Tibial nerve (tissue), 4 donors: ENCODE data around the gene ZNF728. TPM values are rescaled to one million over a fixed set of nuclear protein-coding genes. Genes with fewer than 3 reads are reported as not detected.

Experiments used
- small RNA-seq: library from RNA; depleted of rRNA; stranded (forward); fragments of <200 nt; gene quantifications from one replicate; pipeline ENCODE3, GENCODE V24; 2016
- total RNA-seq, 4 donors: library from RNA; depleted of rRNA; stranded (reverse); fragments of >200 nt; gene quantifications; one replicate each; pipeline ENCODE4 v1.1.0, GENCODE V29; 2016

The ZNF728 gene
- total RNA-seq, 4 donors from 2014 or later: 0.59 to 4.4 (median 1.1) TPM

Small RNAs within 50 kb of the gene (small RNA-seq; reads per million reads assigned to genes)
- not detected for gene AC022145.2

Other genes starting within 250 kb of the ZNF728 start
- gene ZNF99, start 219.0 kb downstream of the ZNF728 start, total RNA-seq: under 1 TPM; 0.30 to 0.87 (median 0.61) TPM
- gene ZNF723, start 170.9 kb downstream of the ZNF728 start, total RNA-seq: not detected
- gene ZNF730, start 113.8 kb upstream of the ZNF728 start, total RNA-seq: 1 to 10 TPM in 1 of 4 donors, not detected in 3; 6.3 TPM
- 1 to 10 TPM in 2 of 4 donors, under 1 TPM in 2; 0.22 to 1.4 (median 0.82) TPM for gene ZNF724, start 247.2 kb upstream of the ZNF728 start, total RNA-seq